IMR-90 (cell line): ENCODE measurements around the gene ARHGAP31. TPM values are rescaled to one million over a fixed set of nuclear protein-coding genes. Genes with fewer than 3 reads are reported as not detected.
A peak's percentile ranks its signal among the peaks of the same experiment; 100 is the strongest.
"Not testable (repeated sequence)": the region's sequence is repeated elsewhere in the genome, so short reads cannot be mapped to it uniquely, and the experiment has no call there.

Experiments used
- ATAC-seq: fragments of 200-7000 bp; cut with Tn5 transposase; 2 replicates; pipeline ENCODE4 v1.9.1; 2020; ENCODE audit warnings: low read depth, mild to moderate bottlenecking, moderate library complexity
- BruUV-seq: library from RNA; stranded (reverse); fragments of 400-500 nt; replicated peaks from 2 replicates; lab custom pipeline; 2021; lab: Mats Ljungman, UMichigan
- CTCF ChIA-PET: fragments of 300-600 bp; formaldehyde crosslinking; extraction: SDS; loops from one replicate; lab custom pipeline; 2021; ENCODE audit warnings: antibody characterized with exemption; lab: Yijun Ruan, JAX
- POLR2A ChIA-PET: fragments of 300-600 bp; sonication (Branson Sonifier 250); formaldehyde crosslinking; loops from one replicate; lab custom pipeline; 2022; ENCODE audit warnings: antibody characterized with exemption; ENCODE audit not compliant: unreplicated experiment; lab: Charles Lee
- DNase-seq: peaks from one replicate; pipeline ENCODE4 v3.0.0; 2013
- H2AFZ ChIP-seq: replicated peaks from 2 replicates; pipeline ENCODE3; 2013; ENCODE audit warnings: low read length, mild to moderate bottlenecking; ENCODE audit not compliant: poor library complexity
- H2AK5ac ChIP-seq: 2 replicates; pipeline ENCODE4 v1.6.1; 2013; ENCODE audit warnings: low read depth, low read length, inconsistent platforms
- H2AK9ac ChIP-seq: replicated peaks from 2 replicates; pipeline ENCODE3; 2013; ENCODE audit warnings: mild to moderate bottlenecking, low read depth, low read length, moderate library complexity; ENCODE audit not compliant: poor library complexity
- H2BK120ac ChIP-seq: 2 replicates; pipeline ENCODE4 v1.6.1; 2013; ENCODE audit warnings: low read depth, low read length, inconsistent platforms
- H2BK15ac ChIP-seq: 3 replicates; pipeline ENCODE4 v1.6.1; 2013; ENCODE audit warnings: low read depth, low read length, inconsistent platforms
- H2BK20ac ChIP-seq: 2 replicates; pipeline ENCODE4 v1.6.1; 2013; ENCODE audit warnings: low read depth, mild to moderate bottlenecking, inconsistent platforms, low read length, moderate library complexity
- H2BK5ac ChIP-seq: 2 replicates; pipeline ENCODE4 v1.6.1; 2013; ENCODE audit warnings: mild to moderate bottlenecking, low read depth, low read length, inconsistent platforms; ENCODE audit not compliant: poor library complexity, severe bottlenecking
- H3K14ac ChIP-seq: replicated peaks from 2 replicates; pipeline ENCODE4 v1.6.1; 2013; ENCODE audit warnings: low read depth, low read length, inconsistent platforms
- H3K18ac ChIP-seq: 2 replicates; pipeline ENCODE4 v1.6.1; 2013; ENCODE audit warnings: low read depth, low read length, control low read depth
- H3K23ac ChIP-seq: 2 replicates; pipeline ENCODE4 v1.6.1; 2013; ENCODE audit warnings: low read depth, low read length, inconsistent platforms
- H3K27ac ChIP-seq: 2 replicates; pipeline ENCODE4 v1.5.1; 2013; ENCODE audit warnings: mild to moderate bottlenecking, control low read depth, low read length; ENCODE audit not compliant: insufficient read depth
- H3K27me3 ChIP-seq: 2 replicates; pipeline ENCODE4 v1.6.1; 2013; ENCODE audit warnings: low read length; ENCODE audit not compliant: control insufficient read depth, insufficient read depth
- H3K36me3 ChIP-seq: 2 replicates; pipeline ENCODE4 v1.6.1; 2013; ENCODE audit warnings: low read length, mixed read lengths; ENCODE audit not compliant: control insufficient read depth, insufficient read depth
- H3K4ac ChIP-seq: 2 replicates; pipeline ENCODE4 v1.6.1; 2013; ENCODE audit warnings: low read depth, low read length, inconsistent platforms
- H3K4me1 ChIP-seq: 2 replicates; pipeline ENCODE4 v1.6.1; 2013; ENCODE audit warnings: low read length, mixed read lengths; ENCODE audit not compliant: control insufficient read depth, insufficient read depth
- H3K4me2 ChIP-seq: 2 replicates; pipeline ENCODE4 v1.6.1; 2013; ENCODE audit warnings: low read depth, mild to moderate bottlenecking, control low read depth, low read length, moderate library complexity
- H3K4me3 ChIP-seq: 2 replicates; pipeline ENCODE4 v1.5.1; 2013; ENCODE audit warnings: low read depth, mild to moderate bottlenecking, control low read depth, low read length, moderate library complexity; ENCODE audit not compliant: insufficient read depth
- H3K56ac ChIP-seq: 2 replicates; pipeline ENCODE4 v1.6.1; 2013; ENCODE audit warnings: low read length, inconsistent platforms; ENCODE audit not compliant: insufficient read depth; ENCODE audit errors: extremely low read depth
- H3K79me1 ChIP-seq, 2 experiments: 2 replicates each; pipeline ENCODE4 v1.6.1; 2013; ENCODE audit warnings: low read length in 2 of 2, inconsistent platforms in 1 of 2, low read depth in 1 of 2
- H3K9ac ChIP-seq: 2 replicates; pipeline ENCODE4 v1.6.1; 2013; ENCODE audit warnings: low read depth, low read length, control low read depth
- H3K9me1 ChIP-seq: 2 replicates; pipeline ENCODE4 v1.6.1; 2013; ENCODE audit warnings: low read length, inconsistent platforms; ENCODE audit not compliant: insufficient read depth
- H3K9me3 ChIP-seq: 2 replicates; pipeline ENCODE4 v1.6.1; 2013; ENCODE audit warnings: low read length; ENCODE audit not compliant: control insufficient read depth, insufficient read depth
- H4K20me1 ChIP-seq: 2 replicates; pipeline ENCODE4 v1.6.1; 2013; ENCODE audit warnings: low read length, inconsistent platforms; ENCODE audit not compliant: insufficient read depth
- H4K5ac ChIP-seq: 2 replicates; pipeline ENCODE4 v1.6.1; 2013; ENCODE audit warnings: mild to moderate bottlenecking, low read depth, low read length, control low read depth
- H4K8ac ChIP-seq, 2 experiments: 2 replicates each; pipeline ENCODE4 v1.6.1; 2013; ENCODE audit warnings: low read depth in 2 of 2, low read length in 2 of 2, control low read depth in 1 of 2, inconsistent platforms in 1 of 2
- H4K91ac ChIP-seq: 2 replicates; pipeline ENCODE4 v1.6.1; 2013; ENCODE audit warnings: low read depth, low read length, inconsistent platforms; ENCODE audit not compliant: insufficient read depth
- MAFK ChIP-seq: IDR thresholded peaks from 2 replicates; pipeline ENCODE4 v1.6.1; 2012; ENCODE audit warnings: low read depth, low read length, improper control_type of control experiment
- WGBS, 2 experiments: methylation state at CpG; one replicate each; pipeline versions ENCODE4 v1.1.5 to v1.1.7; 2013; ENCODE audit warnings: missing lambda C conversion rate in 2 of 2; ENCODE audit not compliant: insufficient read length in 1 of 2; ENCODE audit errors: extremely low coverage in 2 of 2; 5-methylcytosine and 5-hydroxymethylcytosine counted together
- dilution Hi-C: fragments of 300-500 bp; cut with HindIII; formaldehyde crosslinking; loops from one replicate; pipeline ENCODE4 v1.14.3; 2018; ENCODE audit warnings: low sequenced_read_pairs; ENCODE audit not compliant: unreplicated experiment
- in situ Hi-C: fragments of 300-500 bp; cut with MboI; formaldehyde crosslinking; loops from 3 replicates; pipeline ENCODE4 v1.14.3; 2019; ENCODE audit warnings: low sequenced_read_pairs, inconsistent platforms, mixed read lengths
- intact Hi-C: fragments of 100-400 bp; cut with micrococcal nuclease; formaldehyde crosslinking; loops from 2 replicates; pipeline ENCODE4 v1.10.0; 2022
- polyA plus RNA-seq, 3 experiments: library from polyadenylated mRNA; depleted of rRNA; stranded (reverse); fragments of >200 nt; gene quantifications; 2 replicates each; pipeline ENCODE4 v1.2.3, GENCODE V29; 2012; ENCODE audit warnings: low replicate concordance in 1 of 3
- total RNA-seq: library from RNA; depleted of rRNA; stranded (reverse); fragments of >200 nt; gene quantifications from 2 replicates; pipeline ENCODE4 v1.2.3, GENCODE V29; 2012

The ARHGAP31 gene
- total and polyA plus RNA-seq, 2 of the 4 experiments (the other 2 are of a cell fraction) = 6.6 to 7.7 TPM

- in situ Hi-C loops, BruUV-seq, H3K79me1 ChIP-seq, H3K36me3 ChIP-seq, H3K18ac ChIP-seq, H3K4me3 ChIP-seq, DNase-seq, H3K14ac ChIP-seq, H4K91ac ChIP-seq, H4K8ac ChIP-seq, POLR2A ChIA-PET, H3K9me1 ChIP-seq, H2AFZ ChIP-seq, ATAC-seq, H3K56ac ChIP-seq, CTCF ChIA-PET, H2BK120ac ChIP-seq, H3K4me1 ChIP-seq, H2BK20ac ChIP-seq, intact Hi-C loops, H2AK5ac ChIP-seq, dilution Hi-C loops, H3K4ac ChIP-seq, H2BK15ac ChIP-seq, H3K27me3 ChIP-seq, H4K20me1 ChIP-seq, H2AK9ac ChIP-seq, H4K5ac ChIP-seq, H3K23ac ChIP-seq, H3K4me2 ChIP-seq, H3K27ac ChIP-seq, H3K9ac ChIP-seq, H3K9me3 ChIP-seq, H2BK5ac ChIP-seq: not testable (repeated sequence)
- no CpG with 5 or more reads among the region's 2 CpGs for WGBS, 2 experiments
- TF ChIP-seq MAFK = peak; percentile 37; the same call in 1 of the 2 replicates
Observed at GRCh38 chr3:119270212-119270611, 24.0 kb upstream of the ARHGAP31 start.
